IPS-18c (cell line): Measurements from ENCODE around the gene ZSCAN5A.
"Not testable (repeated sequence)": the region's sequence is repeated elsewhere in the genome, so short reads cannot be mapped to it uniquely, and the experiment has no call there.

Experiments
- H3K4me3 ChIP-seq: 2 replicates; pipeline ENCODE4 v1.7.0; 2013; ENCODE audit warnings: low read depth, mild to moderate bottlenecking, low read length, moderate library complexity; ENCODE audit not compliant: insufficient read depth
- H3K9me3 ChIP-seq: one replicate; pipeline ENCODE4 v1.6.1; 2013; ENCODE audit warnings: mild to moderate bottlenecking, low read length, moderate library complexity; ENCODE audit not compliant: control insufficient read depth, insufficient read depth

The ZSCAN5A gene

DNA sequence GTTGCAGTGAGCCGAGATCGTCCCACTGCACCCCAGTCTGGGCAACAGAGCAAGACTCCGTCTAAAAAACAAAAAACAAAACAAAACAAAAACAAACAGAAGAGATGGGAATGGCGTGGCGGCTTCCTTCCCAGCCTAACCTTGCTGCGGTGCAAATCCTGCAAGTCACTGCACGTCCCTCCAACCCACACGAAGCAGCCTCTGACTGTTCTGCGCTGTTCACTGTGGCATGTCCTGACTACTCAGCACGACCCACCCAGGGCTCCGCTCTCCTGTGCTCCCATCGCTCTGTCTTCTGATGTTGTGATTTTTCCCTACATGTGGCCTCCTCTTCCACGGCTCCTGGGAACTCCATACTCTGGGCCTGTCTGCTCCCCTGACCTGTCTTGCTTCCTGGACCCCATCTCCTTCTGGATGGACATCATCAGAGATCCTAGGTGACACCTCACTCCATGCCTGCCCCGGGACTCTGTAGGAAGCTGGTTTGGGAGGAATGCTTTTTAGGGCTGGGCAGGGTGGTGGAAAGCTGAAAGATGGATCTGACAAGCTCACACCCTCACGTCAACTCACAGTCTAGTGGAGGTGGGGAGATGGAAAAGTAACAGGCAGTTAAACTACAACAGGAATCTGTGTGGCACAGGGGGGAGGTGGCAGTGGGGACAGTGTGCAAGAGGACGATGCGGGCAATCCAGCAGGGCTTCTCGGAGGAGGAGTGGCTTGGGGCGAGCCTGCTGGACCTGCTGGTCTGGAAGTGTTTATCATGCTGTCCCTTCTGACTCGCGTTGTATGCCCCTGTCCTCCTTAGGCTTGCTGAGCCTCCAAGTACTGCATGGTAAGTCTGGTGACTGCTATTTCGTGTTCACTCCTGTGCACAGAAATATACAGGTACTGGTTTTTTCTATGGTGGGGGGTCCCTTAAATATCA, 18.8 kb downstream of the ZSCAN5A start:
- H3K9me3 ChIP-seq = no peaks in the 10 kb centered on the region
- H3K4me3 ChIP-seq = no peak overlapping the region

GRCh38 chr19:56294549-56294948, 20.1 kb downstream of the ZSCAN5A start:
- no peak overlapping the region for H3K4me3 ChIP-seq
- no peaks in the 10 kb centered on the region for H3K9me3 ChIP-seq

GRCh38 chr19:56291867-56292266, 22.8 kb downstream of the ZSCAN5A start:
- no peaks in the 10 kb centered on the region for H3K9me3 ChIP-seq

DNA sequence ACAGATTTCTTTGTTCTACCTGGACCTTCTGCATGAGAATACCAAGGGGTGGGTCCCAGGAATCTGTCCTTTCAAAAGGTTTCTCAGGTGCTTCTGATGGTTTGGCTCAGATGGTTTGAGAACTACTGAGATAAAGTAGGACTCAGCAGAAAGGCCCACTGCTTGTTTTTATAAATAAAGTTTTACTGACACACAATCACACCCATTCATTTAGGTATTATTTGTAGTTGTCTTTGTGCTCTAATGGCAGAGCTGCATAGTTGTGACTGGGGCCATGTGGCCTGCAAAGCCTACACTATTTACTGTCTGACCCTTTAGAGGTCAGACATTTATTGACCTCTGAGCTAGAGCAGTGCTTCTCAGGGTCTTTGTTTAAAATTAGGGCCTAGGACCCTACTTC, 24.5 kb downstream of the ZSCAN5A start:
- H3K9me3 ChIP-seq = no peaks in the 10 kb centered on the region
- H3K4me3 ChIP-seq = no peak overlapping the region

More at GRCh38 chr19:56291867-56292266, 22.8 kb downstream of the ZSCAN5A start:
- no peak overlapping the region for H3K4me3 ChIP-seq

DNA sequence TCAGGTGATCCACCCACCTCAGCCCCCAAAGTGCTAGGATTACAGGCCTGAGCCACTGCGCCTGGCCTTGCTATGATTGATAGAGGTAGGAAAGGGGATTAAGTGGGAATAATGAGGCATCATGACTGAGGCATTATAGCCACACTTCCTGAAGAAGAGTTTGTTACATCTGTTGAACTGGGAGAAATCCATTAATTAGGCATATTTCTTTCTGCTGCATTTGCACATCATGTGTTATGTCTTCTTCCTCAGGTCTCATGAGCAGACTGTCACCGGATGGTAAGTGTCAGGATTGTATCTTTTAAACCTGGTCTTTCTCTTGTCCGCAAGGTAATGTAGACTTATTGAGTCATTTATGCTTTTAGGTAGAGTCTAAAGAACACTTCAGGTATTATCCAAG, 29.9 kb downstream of the ZSCAN5A start:
- Histone ChIP-seq H3K4me3 (no peak overlapping the region), H3K9me3 (peaks cover 2% of the 10 kb centered on the region)

DNA sequence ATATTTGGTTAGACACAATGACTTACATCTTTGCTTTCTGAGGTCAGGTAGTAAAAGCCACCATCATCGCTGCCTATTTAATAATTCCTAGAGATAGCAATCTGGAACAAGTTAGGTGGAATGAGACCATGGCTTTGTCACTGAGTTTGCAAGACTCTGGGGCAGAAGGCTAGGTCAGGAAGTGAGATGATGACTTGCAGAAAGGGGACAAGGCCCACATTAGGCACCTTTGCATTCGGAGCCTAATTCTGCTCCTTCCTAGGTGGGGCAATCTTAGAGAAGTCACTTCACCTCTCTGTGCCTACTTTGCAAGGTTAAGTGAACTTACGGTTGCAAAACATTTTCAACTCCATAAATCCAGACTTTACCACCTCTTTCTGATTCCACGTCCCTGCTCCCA, 31.8 kb downstream of the ZSCAN5A start:
- H3K9me3 ChIP-seq = peaks cover 2% of the 10 kb centered on the region
- H3K4me3 ChIP-seq = no peak overlapping the region

- Histone ChIP-seq H3K4me3 (no peak overlapping the region), H3K9me3 (peaks cover 2% of the 10 kb centered on the region)
These were observed 41.0 kb downstream of the ZSCAN5A start for GRCh38 chr19:56273563-56274117.

GRCh38 chr19:56272161-56272798, 42.4 kb downstream of the ZSCAN5A start, which contains the start of gene EDDM13:
Gene EDDM13, plus strand, starts transcription at chr19:56272748. Its CDS starts 87 bp downstream, at chr19:56272835.
- Histone ChIP-seq H3K4me3 (no peak within 1 kb of the TSS), H3K9me3 (peaks cover 2% of the 10 kb centered on the region)

DNA sequence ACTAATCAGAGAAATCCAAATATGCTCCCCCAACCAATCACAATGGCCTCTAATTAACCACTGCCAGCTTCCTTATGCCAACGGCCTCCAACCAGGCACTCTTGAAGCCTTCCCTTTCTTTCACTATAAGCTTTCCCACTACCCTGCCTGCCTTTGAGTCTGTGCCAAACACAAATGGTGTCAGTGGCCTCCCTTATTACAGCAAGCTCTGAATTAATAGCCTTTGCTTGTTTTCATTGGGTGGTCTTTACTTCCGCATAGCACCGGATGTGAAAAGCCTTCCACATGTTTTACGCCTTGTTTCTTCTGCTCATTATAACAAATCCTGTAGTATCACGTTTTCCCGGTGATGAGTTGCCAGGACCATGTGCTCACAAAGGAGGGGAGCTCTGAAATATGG, 43.5 kb downstream of the ZSCAN5A start:
- H3K9me3 ChIP-seq = peaks cover 2% of the 10 kb centered on the region
- H3K4me3 ChIP-seq = no peak overlapping the region

GRCh38 chr19:56270676-56271075, 44.0 kb downstream of the ZSCAN5A start:
- no peak overlapping the region for H3K4me3 ChIP-seq

DNA sequence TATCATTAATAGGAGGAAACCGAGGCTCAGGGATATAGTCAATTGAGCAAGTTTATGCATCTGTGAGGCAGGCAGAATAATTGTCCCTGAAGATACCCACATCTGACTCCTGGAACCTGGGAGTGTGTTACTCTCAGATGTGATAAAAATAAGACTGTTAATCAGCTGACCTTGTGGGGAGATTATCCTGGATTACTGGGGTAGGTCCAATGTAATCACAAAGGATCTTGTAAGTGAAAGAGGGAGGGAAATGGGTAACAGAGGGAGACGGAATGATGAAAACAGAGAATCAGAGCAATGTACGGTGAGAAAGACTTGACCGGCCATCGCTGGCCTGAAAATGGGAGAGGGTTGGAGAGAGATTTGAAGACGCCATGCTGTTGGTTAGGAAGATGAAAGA, 45.3 kb downstream of the ZSCAN5A start:
- Histone ChIP-seq H3K4me3 (no peak overlapping the region), H3K9me3 (no peaks in the 10 kb centered on the region)

More at GRCh38 chr19:56270676-56271075, 44.0 kb downstream of the ZSCAN5A start:
- no peaks in the 10 kb centered on the region for H3K9me3 ChIP-seq

DNA sequence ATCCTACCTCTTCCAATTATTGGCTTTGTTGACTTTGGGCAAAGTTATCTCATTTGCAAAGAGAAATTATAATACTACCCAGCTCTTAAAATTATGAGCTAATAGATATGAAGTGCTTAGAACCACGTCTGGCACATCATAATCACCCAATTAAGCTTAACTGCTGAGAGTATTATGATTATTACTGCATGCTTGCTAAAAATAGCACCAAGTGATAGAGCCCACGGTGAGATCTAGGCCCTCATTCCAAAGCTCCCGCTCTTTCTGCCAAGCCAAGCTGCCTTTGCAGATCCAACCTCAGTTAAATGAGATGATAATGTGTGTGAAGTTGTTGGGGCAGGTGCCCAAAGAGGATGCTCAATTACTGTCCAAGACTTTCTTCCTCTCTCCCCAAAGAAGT, 48.6 kb downstream of the ZSCAN5A start:
- H3K4me3 ChIP-seq = no peak overlapping the region
- no peaks in the 10 kb centered on the region for H3K9me3 ChIP-seq

GRCh38 chr19:56263319-56263718, 51.3 kb downstream of the ZSCAN5A start:
- no peaks in the 10 kb centered on the region for H3K9me3 ChIP-seq
- no peak overlapping the region for H3K4me3 ChIP-seq

DNA sequence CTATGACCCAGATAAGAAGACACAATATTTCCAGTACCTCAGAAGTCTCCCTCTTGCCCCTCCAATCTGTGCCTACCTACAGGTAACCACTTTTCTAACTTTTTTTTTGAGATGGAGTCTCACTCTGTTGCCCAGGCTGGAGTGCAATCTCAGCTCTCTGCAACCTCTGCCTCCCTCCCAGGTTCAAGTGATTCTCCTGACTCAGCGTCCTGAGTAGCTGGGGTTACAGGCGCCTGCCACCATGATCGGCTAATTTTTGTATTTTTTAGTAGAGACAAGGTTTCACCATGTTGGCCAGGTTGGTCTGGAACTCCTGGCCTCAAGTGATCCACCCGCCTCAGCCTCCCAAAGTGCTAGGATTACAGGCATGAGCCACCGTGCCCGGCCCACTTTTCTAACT, 52.7 kb downstream of the ZSCAN5A start:
- H3K4me3 ChIP-seq, H3K9me3 ChIP-seq: not testable (repeated sequence)

DNA sequence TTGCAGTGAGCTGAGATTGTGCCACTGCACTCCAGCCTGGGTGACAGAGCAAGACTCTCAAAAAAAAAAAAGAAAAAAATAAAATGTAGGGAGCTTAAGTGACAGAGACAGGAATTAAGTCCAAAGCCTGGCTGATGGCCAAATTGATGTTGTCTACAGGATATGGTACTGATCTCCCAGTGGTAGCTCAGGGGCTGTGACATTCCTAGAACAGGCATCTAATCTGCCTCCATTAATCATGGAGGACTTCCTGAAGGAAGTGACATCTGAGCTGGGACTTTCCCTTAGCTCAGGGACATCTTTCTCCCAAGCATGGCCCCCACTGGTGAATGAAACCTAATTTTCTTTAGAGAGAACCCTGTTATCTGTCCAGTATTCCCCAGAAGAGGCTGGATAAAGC, 53.5 kb downstream of the ZSCAN5A start:
- Histone ChIP-seq H3K9me3 (no peaks in the 10 kb centered on the region), H3K4me3 (no peak overlapping the region)

DNA sequence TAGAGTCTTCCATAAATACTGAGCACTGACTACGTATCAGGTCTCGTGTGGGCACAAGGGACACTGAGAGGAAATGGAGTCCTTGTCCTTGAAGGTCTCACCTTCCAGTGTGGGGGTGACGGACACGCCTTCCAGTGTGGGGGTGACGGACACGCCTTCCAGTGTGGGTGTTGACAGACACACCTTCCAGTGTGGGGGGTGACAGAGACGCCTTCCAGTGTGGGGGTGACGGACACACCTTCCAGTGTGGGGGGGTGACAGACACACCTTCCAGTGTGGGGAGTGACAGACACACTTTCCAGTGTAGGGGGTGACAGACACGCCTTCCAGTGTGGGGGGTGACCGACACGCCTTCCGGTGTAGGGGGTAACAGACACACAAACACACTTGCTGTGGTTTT, 56.4 kb downstream of the ZSCAN5A start:
- no peak overlapping the region for H3K4me3 ChIP-seq
- no peaks in the 10 kb centered on the region for H3K9me3 ChIP-seq

- Histone ChIP-seq H3K9me3 (peaks cover 4% of the 10 kb centered on the region), H3K4me3 (no peak overlapping the region)
These were observed 60.9 kb downstream of the ZSCAN5A start for GRCh38 chr19:56253737-56254136.
